DMS153 (cell line): ENCODE results near the gene SLC27A5.
"Not testable (repeated sequence)": the region's sequence is repeated elsewhere in the genome, so short reads cannot be mapped to it uniquely, and the experiment has no call there.

ENCODE experiments used
- DNase-seq: peaks from one replicate; lab custom pipeline; 2025; lab: John Stamatoyannopoulos, UW

Gene SLC27A5

GRCh38 chr19:58468216-58468839 lies 43.5 kb downstream of the SLC27A5 start:
- DNase-seq = no peak

- peak; percentile 96 for DNase-seq
Observed at GRCh38 chr19:58466760-58467589, 44.8 kb downstream of the SLC27A5 start, which contains the start of gene ZNF324. Gene ZNF324, plus strand, starts transcription at chr19:58467080. Its CDS starts 2,106 bp downstream, at chr19:58469186.

- no peak for DNase-seq
Observed at GRCh38 chr19:58466089-58466759, 45.6 kb downstream of the SLC27A5 start.

GRCh38 chr19:58460039-58460438 lies 51.8 kb downstream of the SLC27A5 start:
- no peak for DNase-seq

GRCh38 chr19:58456111-58456510 lies 55.7 kb downstream of the SLC27A5 start:
- DNase-seq = no peak

- DNase-seq = no peak
Observed at GRCh38 chr19:58455306-58455705, 56.5 kb downstream of the SLC27A5 start.

- DNase-seq = no peak
Observed at GRCh38 chr19:58453743-58454142, 58.0 kb downstream of the SLC27A5 start.

GRCh38 chr19:58451358-58452101 lies 60.3 kb downstream of the SLC27A5 start, which contains the start of gene ZNF324B:
Gene ZNF324B, plus strand, starts transcription at chr19:58451622. Its CDS starts 2,080 bp downstream, at chr19:58453702.
- peak; percentile 91 for DNase-seq

- peak; percentile 58 for DNase-seq
Observed at GRCh38 chr19:58450856-58451357, 60.9 kb downstream of the SLC27A5 start.

GRCh38 chr19:58449980-58450379 lies 61.8 kb downstream of the SLC27A5 start:
- not testable (repeated sequence) for DNase-seq

- DNase-seq = not testable (repeated sequence)
Observed at GRCh38 chr19:58448860-58449259, 62.9 kb downstream of the SLC27A5 start.
